ENCODE results near the gene TTC7B. TPM values are rescaled to one million over a fixed set of nuclear protein-coding genes. Genes with fewer than 3 reads are reported as not detected.

TTC7B gene
- total RNA-seq, 2 donors from 2014 or later: 25.0 to 40.7 TPM

DNA sequence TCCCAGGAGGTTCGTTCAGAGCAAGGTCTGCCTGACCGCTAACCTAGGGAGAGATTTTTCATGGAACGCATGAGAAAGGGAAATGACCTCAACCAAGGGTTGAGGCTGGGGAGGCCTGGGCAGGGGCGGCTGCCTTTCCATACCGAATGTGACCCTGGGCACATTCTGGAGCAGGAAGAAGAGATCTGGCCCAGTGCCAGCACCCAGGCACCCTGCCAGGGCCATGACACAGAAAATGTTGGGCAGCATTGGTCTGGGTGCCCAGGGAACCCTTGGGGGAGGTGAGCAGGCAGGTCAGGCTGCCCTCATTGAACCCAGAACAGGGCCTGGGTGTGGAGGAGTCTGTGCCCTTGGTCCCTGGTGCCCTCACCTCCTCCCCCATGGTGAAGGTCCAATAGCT lies 312.6 kb downstream of the TTC7B start:
- Histone ChIP-seq H3K27me3 (replicated peaks; ENCODE audit: insufficient read depth) (no peaks in the 10 kb centered on the region), H3K27ac (no peak overlapping the region), H3K9me3 (no peaks in the 10 kb centered on the region), H3K4me1 (replicated peaks) (no peaks in the 10 kb centered on the region), H3K36me3 (no peaks in the 10 kb centered on the region), H3K4me3 (no peak overlapping the region)
- WGBS: 64% methylated on average over 5 of the region's 5 CpGs
- intact Hi-C loops (cut with DNase I): no loop called here
- TF ChIP-seq POLR2A (IDR thresholded peaks at IDR 0.05): no peak
- TF ChIP-seq, protein P1, sequence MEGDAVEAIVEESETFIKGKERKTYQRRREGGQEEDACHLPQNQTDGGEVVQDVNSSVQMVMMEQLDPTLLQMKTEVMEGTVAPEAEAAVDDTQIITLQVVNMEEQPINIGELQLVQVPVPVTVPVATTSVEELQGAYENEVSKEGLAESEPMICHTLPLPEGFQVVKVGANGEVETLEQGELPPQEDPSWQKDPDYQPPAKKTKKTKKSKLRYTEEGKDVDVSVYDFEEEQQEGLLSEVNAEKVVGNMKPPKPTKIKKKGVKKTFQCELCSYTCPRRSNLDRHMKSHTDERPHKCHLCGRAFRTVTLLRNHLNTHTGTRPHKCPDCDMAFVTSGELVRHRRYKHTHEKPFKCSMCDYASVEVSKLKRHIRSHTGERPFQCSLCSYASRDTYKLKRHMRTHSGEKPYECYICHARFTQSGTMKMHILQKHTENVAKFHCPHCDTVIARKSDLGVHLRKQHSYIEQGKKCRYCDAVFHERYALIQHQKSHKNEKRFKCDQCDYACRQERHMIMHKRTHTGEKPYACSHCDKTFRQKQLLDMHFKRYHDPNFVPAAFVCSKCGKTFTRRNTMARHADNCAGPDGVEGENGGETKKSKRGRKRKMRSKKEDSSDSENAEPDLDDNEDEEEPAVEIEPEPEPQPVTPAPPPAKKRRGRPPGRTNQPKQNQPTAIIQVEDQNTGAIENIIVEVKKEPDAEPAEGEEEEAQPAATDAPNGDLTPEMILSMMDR (IDR thresholded peaks at IDR 0.05): no peak
- TF ChIP-seq POLR2AphosphoS5 (IDR thresholded peaks at IDR 0.05): no peak
- DNase-seq (ENCODE audit: low spot score): no peak

DNA sequence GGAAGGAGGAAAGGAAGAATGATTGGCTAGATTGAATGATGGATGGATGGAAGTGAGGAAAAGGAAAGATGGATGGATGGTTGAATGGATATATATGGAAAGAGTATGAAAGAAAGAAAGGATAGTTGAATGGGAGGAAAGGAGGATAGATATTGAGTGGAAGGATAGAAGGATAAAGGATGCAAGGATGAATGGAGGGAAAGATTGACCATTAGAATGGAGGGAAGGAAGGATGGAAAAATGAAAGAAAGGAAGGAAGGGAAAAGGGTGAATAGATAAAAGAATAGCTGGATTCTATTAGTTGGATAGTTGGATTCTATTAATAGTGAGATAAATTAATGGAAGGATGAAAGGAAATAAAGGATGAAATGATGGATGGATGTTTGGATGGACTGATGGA lies 313.5 kb downstream of the TTC7B start:
- H3K4me1 ChIP-seq (replicated peaks): no peaks in the 10 kb centered on the region
- intact Hi-C loops (cut with DNase I): no loop called here
- H3K36me3 ChIP-seq: no peaks in the 10 kb centered on the region
- no peaks in the 10 kb centered on the region for H3K9me3 ChIP-seq
- no peak for DNase-seq (ENCODE audit: low spot score)
- no peaks in the 10 kb centered on the region for H3K27me3 ChIP-seq (replicated peaks; ENCODE audit: insufficient read depth)
- H3K4me3 ChIP-seq: no peak overlapping the region
- no peak overlapping the region for H3K27ac ChIP-seq
- no peak for TF ChIP-seq POLR2A (IDR thresholded peaks at IDR 0.05)
- TF ChIP-seq POLR2AphosphoS5 (IDR thresholded peaks at IDR 0.05): no peak
- TF ChIP-seq, protein P1 (IDR thresholded peaks at IDR 0.05): no peak

DNA sequence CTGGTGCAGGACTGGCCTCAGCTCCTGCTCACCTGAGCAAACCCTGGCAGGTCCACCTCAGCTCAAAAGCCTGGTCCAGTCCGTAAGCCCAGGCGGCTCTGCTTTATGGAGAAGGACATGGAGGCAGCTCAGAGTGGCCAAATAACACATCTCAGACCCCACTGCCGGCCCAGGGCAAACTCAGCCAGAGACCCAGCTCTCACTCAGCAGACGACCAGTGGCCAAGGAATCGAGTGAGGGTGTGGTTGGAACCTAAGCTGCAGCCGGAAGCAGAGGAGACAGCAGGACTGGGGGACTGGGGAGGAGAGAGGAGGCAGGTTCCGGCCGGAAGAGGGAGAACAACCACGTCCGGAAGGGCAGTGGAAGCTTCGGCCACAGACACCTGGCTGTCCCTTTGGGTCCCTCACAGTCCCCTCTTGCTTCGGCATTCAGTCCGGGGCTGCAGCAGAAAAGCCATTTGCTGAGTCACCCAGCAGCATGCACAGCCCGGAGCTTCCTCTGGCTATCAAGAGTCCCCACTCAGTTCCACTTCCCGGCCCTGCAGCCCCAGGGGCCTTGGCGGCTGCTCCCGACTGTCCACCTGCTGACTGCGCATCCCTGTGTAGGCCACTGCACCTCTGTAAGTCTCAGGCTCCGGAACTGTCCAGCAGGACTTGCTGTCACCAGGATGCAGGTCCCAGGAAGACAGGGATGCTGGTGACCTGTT lies 315.4 kb downstream of the TTC7B start:
- no peak for DNase-seq (ENCODE audit: low spot score)
- no peaks in the 10 kb centered on the region for H3K27me3 ChIP-seq (replicated peaks; ENCODE audit: insufficient read depth)
- H3K9me3 ChIP-seq: no peaks in the 10 kb centered on the region

DNA sequence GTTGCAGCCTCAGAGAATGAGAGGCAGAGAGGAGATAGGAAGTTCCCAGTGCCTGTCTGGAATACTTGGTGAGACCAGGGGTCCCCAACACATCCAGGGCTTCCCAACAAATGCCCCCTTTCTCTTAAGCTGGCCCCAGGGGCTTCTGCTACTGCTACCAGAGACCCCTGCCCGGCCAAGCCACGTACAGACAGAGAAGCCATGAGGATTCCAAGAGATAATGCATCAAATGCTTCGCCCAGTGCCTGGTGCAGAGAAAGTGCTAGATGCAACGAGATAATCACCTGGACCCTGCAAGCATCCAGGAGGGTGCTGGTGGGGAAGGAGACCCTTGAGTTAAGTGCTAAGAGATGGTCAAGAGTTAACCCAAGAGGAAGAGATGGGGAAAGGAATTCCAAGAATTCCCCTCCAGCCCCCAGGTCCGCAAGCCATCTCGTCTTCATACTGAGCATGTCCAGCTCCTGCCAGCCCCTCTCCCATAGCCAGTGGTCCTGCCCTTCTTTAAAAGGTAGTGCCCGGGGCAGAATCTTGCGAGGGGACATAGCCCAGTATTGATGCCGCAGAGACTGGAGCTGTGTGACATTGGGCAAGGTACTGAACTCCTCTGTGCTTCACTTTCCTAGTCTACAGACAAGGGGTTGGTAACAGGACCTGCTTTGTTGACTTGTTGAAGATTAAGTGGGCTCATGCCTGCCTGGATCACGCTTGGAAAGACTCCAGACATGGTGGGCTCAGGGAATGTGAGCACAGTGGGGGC lies 316.1 kb downstream of the TTC7B start:
- DNase-seq (ENCODE audit: low spot score): no peak
- H3K27ac ChIP-seq: no peak overlapping the region
- no peaks in the 10 kb centered on the region for H3K27me3 ChIP-seq (replicated peaks; ENCODE audit: insufficient read depth)
- no peaks in the 10 kb centered on the region for H3K9me3 ChIP-seq
- H3K36me3 ChIP-seq: no peaks in the 10 kb centered on the region
- intact Hi-C loops (cut with DNase I): no loop called here
- 80% methylated on average over 10 of the region's 10 CpGs for WGBS
- no peak overlapping the region for H3K4me3 ChIP-seq
- no peaks in the 10 kb centered on the region for H3K4me1 ChIP-seq (replicated peaks)
- TF ChIP-seq POLR2A (IDR thresholded peaks at IDR 0.05) (no peak), POLR2AphosphoS5 (IDR thresholded peaks at IDR 0.05) (no peak)
- TF ChIP-seq, protein P1 (IDR thresholded peaks at IDR 0.05): no peak

More for the DNA sequence above, 315.4 kb downstream of the TTC7B start:
- 72% methylated on average over 19 of the region's 19 CpGs for WGBS
- Histone ChIP-seq H3K27ac (no peak overlapping the region), H3K4me1 (replicated peaks) (no peaks in the 10 kb centered on the region), H3K36me3 (no peaks in the 10 kb centered on the region), H3K4me3 (no peak overlapping the region)
- intact Hi-C loops (cut with DNase I): no loop called here
- TF ChIP-seq POLR2AphosphoS5 (IDR thresholded peaks at IDR 0.05) (no peak), POLR2A (IDR thresholded peaks at IDR 0.05) (no peak)
- TF ChIP-seq, protein P1 (IDR thresholded peaks at IDR 0.05): no peak

All from prostate gland (tissue), 2 donors.